NB4 (cell line): ENCODE data around the gene TJP1.

Source experiments
- CTCF ChIP-seq: IDR thresholded peaks from one replicate; pipeline ENCODE4 v1.5.1; 2012; ENCODE audit warnings: low read depth, low read length
- MAX ChIP-seq: IDR thresholded peaks from 2 replicates; pipeline ENCODE4 v1.6.1; 2011; ENCODE audit warnings: low read depth, low read length
- POLR2A ChIP-seq: IDR thresholded peaks from 2 replicates; pipeline ENCODE4 v1.6.1; 2011; ENCODE audit warnings: mild to moderate bottlenecking; ENCODE audit not compliant: insufficient read length; ENCODE audit errors: extremely low read depth

GRCh38 chr15:29815000-29815710 is 7.1 kb downstream of the TJP1 start:
- TF ChIP-seq POLR2A (no peak), CTCF (no peak), MAX (no peak)
